SIG-M5 treated with dmso at 0.1 percent for 504 hours (cell line): ENCODE data around the gene FHOD1.

Experiments
- DNase-seq: peaks from one replicate; lab custom pipeline; 2025; ENCODE audit not compliant: unreplicated experiment; lab: John Stamatoyannopoulos, UW

The FHOD1 gene

DNA sequence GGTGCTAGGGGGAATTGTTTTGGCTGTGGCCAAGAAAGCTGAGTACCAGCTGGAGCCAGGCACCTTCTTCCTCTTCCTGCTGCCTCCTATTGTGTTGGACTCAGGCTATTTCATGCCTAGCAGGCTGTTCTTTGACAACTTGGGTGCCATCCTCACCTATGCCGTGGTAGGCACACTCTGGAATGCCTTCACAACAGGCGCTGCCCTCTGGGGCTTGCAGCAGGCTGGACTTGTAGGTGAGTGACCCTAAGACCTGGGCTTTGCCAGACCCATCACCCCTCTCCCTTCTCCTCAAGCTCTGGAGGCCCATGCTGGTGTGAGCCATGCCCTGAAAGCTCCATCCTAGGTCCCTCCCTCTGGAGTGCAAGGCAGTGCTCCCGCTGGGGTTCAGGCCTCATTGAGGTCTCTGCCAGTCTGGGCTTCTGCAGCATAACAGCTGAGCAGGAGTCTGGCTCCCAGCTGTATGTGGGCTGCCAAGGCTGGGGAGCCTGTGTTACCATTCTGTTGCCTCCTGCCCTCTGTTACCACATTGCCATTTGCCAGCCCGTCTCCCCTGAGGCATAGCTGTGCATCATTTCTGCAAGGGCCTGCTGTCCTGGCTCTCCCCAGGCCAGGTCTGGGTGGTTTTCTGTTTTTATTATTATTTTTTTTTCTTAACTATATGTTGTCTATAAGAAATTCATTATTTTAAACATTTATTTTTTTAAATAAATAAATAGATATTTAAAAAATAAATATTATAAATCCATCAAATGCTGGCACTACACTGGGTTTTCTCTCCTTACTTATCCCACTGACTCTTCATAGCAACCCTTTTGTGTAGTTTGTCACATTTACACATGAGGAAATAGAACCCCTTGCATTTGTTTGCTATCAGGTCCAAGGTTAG is 5.6 kb upstream of the FHOD1 start:
- no peak for DNase-seq

DNA sequence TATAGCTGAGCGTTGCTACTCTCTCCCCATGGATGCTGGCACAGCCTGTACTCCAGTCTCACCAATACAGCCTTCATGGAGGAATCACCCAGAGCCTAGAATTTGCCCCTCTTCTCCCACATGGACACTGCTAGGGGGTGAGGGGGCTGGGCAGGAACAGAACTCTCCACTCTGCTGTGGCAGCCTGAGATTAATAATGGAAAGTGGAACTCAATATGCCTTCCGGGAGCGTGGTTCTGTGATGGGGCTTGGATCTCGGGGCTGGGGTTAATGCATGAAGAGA is 2.7 kb upstream of the FHOD1 start:
- no peak for DNase-seq

GRCh38 chr16:67249178-67250044 is 2.1 kb upstream of the FHOD1 start:
- no peak for DNase-seq

- DNase-seq: no peak
Measured at GRCh38 chr16:67248401-67249177, 1.3 kb upstream of the FHOD1 start, which contains the start of gene SLC9A5. Gene SLC9A5 (plus strand): TSS chr16:67248979. CDS start chr16:67249015, 36 bp downstream.

DNA sequence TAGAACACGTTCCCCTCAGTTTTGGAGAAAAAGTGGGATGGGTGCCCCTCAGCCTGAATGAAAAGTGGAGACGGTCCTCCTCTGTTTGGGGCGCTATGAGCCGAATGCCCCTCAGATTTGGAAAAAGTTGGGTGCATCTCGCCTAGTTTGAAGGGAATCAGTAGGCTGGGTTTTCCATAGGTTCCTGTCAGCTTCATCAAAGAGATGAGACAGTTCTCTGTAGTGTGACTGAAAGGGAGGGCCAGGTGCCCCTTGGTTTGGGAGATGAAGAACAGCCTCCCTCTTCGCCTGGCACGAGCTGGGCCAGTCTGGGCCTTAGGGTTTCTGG is 756 bp upstream of the FHOD1 start:
- no peak for DNase-seq

DNA sequence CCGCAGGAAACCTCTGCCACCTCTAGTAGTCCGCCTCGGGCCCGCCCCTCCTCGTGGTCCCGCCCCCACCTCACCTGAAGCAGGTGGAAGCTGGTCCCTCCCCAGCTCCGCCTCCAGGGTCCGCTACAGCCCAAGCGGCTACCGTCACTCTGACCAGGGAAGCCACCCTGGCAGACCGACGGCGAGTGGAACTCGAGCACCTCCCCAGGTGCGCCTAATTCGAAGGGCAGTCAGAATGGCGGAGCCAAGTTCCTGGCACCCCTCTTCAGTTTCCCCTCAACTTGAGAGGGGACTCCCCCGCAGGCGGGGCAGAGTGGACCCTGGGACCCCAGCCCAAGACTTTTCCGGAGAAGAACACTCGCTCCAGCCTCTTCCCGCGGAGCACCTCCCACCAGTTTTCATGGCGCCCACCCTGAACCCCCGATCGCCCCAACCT is 507 bp downstream of the FHOD1 start:
- DNase-seq: peak; percentile 36

DNA sequence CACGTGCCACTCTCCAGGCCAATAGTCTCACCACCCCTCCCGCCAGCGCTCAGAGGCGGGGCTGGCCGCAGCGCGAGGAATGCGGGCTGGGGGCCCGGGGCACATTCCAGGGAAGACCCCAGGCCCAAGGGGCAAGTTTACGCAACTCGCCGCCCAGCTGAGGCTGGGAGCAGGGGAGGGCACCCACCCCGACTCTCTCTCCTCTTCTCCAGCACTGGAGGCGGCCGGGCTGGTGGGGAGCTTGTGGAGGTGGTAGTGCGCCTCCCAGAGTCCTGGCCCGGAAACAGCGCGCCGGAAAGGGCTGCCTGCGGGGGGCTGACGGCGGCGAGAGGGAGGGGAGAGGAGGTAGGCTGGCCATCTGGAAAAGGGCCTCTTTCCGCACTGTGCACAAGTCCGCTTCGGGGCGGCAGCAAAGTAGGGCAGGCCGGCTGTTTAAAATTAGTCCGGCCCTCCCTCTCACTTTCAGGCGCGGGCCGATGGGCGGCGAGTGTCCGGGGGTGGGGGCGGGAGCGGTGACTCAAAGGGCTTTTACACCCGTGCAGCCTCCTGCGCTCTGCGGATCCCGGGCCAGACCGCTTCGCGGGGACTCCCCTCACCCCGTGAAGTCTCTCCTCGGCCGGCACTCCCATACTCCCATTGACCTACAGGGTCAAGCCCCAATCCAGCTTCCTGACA is 1.1 kb downstream of the FHOD1 start:
- peak; percentile 36 for DNase-seq

- no peak for DNase-seq
Measured at GRCh38 chr16:67245674-67246080, 1.6 kb downstream of the FHOD1 start.

GRCh38 chr16:67245186-67245585 is 2.1 kb downstream of the FHOD1 start:
- DNase-seq: no peak

DNA sequence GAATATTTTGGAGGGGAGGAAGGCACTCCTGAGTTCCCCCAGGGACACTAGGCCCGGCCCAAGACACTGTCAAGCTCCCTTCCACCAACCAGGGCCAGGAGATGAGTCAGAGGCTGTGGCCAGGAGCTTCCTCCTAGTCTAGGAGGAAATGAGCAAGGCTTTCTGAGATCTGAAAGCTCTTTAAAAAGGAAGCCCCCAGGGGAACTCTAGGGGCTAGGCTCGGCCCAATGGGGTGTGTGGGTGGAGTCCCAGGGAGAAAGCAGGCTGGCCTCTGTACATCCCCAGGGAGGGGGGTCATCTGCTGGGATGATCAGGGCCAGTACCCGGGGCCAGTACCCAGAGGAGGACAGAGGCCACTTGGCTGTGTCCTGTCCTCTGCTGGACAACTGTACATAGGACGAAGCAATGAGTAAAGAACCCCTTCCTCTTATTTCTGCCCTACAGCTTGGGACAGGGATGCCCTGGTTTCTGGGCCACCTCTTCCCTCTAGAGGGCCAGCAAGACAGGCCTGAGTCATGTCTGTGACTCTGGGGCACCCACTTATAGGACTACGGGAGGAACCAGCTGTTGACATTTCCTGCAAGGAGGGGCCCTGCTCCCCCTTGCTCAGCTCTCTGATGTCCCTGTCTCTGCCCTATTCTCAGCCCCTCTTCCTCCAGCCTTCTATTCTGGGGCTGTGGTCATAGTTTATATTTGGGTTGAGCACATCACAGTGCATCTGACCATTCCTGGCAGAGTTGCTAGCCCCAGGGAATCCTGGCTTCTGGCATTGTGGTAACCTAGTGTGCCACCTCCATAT is 2.7 kb downstream of the FHOD1 start:
- peak; percentile 95 for DNase-seq

DNA sequence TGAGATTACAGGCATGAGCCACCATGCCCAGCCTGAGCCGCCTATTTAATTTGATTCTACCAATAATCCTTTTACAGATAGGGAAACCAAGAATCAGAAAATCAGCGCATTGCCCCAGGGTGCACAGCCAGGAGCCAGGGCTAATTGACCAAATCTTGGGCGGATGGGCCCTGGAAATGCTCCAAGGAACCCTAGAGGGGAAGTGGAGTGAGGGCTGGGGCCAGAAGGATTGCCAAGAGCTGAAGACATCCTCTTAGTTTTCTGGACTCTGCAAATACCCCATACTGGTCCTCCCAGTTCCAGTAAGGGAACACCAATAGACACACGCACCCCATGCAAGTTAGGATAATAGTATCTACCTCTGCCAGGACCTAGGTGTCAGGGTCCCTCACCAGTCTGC is 3.8 kb downstream of the FHOD1 start:
- no peak for DNase-seq

DNA sequence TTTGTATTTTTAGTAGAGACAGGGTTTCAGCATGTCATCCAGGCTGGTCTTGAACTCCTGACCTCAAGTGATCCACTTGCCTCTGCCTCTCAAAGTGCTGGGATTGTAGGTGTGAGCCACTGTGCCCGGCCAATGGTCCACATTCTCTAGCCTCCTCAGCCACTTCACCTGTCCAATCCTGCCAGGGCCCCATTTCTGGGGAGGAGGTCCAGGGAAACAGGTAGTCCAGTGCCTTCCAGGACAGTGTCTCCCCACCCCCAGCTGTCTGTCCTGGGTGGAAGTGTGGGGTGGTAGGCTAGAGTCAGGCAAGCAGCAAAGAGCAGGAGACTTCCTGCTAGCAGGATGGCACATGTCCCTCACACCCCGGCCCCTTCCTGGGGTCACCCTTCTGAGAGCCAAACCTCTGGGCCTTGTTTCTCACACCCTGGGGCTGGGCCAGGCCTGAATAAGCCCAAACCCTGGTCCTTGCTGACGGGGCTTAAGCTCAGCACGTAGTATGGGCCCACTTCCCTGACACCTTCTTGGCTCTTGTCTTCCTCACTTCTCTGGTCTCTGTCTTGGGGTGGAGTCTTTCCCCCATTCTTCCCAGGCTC is 5.0 kb downstream of the FHOD1 start:
- DNase-seq: no peak

DNA sequence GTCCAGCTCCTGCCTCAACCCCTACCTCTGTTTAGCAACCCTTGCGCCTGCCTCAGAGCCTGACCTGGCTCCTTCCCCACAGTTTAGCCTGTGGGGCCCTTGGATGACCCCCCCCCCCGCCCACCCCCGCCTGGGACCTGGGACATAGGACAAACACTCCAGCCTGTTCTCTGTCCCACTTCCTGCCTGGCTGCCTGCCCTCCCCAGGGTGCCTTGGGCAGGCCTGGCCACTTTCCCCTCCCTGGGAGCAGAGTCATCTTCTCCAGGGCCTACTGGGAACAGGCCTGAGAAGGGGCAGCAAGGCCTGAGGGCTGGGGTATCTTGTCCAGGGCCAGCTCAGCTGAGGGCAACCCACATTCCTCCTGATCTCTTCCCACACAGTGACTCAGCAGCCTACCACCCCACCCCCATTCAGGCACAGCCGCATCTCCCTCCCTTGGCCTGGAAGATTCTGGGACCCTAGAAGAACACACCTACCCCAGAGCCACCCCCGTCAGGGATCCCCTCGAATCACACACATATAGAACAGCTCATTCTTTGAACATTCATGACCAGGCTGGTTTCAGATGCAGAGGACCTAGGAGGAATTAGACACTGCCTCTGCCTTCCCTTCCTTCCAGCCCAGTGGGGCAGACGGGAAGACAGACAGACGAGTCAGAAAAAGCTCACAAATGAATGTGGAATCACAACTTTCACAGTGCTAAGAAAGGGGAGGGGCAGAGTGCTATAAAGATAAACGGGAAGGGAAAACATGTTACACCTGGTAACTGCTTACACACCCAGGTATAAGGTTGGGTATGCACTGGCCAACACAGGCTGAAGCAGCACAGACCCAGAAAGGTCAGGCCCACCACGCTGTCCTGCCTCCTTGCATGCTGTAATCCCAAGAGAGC is 6.0 kb downstream of the FHOD1 start:
- DNase-seq: no peak

GRCh38 chr16:67240506-67240905 is 6.8 kb downstream of the FHOD1 start:
- DNase-seq: no peak

- DNase-seq: no peak
Measured at GRCh38 chr16:67238806-67239470, 8.3 kb downstream of the FHOD1 start.

DNA sequence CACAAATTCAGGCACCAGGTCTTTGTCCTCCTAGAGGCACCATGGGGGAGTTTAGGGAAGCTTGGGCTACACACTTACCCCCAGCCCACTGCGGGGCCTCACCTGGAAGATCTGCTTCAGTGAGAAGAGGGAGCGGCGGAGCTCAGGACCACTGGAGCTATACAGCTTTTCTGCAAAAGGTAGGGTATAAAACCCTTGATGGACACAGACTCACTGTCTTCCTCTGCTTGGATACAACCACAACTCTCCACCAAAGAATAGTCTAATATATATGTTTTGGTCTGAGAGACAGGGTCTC is 9.1 kb downstream of the FHOD1 start:
- no peak for DNase-seq

DNA sequence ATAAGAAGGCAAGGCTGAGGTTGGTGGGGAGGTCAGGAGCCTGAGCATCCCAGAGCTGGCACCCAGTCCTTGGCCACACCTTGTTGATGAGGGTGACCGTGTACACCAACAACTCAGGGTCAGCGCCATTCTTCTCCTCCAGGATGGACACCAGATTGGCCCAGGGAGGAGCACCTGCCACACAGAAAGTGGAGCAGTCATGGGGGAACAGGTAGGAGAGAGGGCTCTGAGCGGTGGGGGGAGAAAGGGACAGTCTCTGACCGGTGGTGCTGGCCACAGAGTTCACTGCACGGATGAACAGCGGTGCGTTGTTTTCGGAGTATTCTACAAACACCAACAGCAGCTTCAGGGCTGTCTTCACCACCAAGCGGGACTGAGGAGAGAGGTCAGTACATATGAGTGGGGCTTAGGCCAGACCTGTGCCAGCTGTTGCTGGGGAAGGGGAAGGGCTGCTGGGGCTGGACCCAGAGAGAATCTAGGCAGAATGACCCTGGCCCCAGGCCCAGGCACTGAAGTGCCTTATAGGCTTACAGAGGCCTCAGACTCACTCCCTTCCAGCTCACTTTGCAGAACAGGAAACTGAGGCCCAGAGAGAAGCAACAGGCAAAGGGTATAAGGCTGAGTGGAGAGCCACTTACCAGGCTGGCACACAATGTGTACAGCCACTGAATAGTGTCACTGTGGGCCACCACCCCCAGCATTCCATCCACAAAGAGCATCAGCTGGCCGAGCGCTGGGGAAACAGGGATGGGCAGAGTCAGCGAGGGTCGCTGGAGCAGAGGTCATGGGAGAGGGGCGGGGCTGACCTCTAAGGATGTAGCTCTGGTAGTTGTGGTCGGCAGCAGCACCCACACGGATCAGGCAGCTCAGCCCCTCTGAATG is 9.6 kb downstream of the FHOD1 start:
- DNase-seq: no peak
